Measurements from ENCODE around the gene ZBTB37. TPM values are rescaled to one million over a fixed set of nuclear protein-coding genes. Genes with fewer than 3 reads are reported as not detected.

The ZBTB37 gene
- total and polyA plus RNA-seq, 2 of the 4 experiments (the other 2 are of a cell fraction), result 1.0 to 13.1 TPM

DNA sequence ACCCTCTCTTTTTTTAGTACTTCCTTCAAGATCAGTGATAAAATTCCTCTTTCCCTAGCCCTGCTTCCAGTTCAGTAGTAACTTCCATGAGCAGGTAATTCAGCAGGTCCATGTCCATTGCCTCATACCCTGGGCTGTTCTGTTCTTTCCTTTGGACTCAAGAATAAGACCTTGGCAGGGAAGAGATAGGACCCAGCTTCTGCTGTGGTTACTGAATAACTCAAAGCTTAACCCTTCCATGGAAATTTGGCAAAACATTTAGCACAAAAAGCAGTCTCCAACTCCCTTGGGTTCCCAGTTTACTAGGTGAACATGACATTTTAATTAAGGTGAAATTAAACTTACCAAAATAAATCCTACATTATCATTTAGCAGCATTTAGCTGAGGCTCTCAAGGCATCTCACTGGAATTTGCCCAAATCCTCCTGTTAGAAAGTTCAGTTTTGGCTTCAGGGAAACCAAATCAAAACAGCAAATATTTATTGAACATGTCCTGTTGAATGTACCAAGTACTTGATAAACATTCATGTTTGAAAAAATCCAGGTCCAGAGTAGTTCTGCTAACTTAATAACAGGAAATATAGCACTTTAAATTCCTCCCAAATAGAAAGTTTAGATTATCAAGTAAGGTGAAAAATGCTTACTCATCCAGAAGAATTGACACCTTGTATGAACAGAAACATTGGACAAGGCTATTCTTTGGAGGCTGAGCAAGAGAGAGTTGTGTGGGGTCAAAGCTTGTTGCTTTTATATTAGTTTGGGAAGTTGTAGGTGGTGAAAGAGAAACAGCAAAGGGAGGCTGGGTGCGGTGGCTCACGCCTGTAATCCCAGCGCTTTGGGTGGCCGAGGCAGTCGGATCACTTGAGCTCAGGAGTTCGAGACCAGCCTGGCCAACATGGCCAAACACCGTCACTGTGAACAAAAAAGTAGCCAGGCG lies 57.4 kb downstream of the ZBTB37 start:
- Histone ChIP-seq H3K23ac (ENCODE audit: low read depth, low read length) (no peak overlapping the region), H2AK5ac (ENCODE audit: low read depth, low read length) (no peak overlapping the region), H3K79me1 (ENCODE audit: low read depth in 1 of 2, low read length in 2 of 2) (no peaks in the 10 kb centered on the region), H4K20me1 (ENCODE audit: insufficient read depth, low read length) (no peaks in the 10 kb centered on the region), H3K9me3 (ENCODE audit: control insufficient read depth, insufficient read depth, low read length) (no peaks in the 10 kb centered on the region), H2BK5ac (ENCODE audit: low read depth, low read length, poor library complexity, severe bottlenecking) (no peak overlapping the region), H4K91ac (ENCODE audit: insufficient read depth, low read depth, low read length) (no peak overlapping the region), H2BK120ac (ENCODE audit: low read depth, low read length) (no peak overlapping the region), H3K18ac (ENCODE audit: low read depth, low read length) (no peak overlapping the region), H3K4me3 (ENCODE audit: insufficient read depth, low read depth, low read length) (no peak overlapping the region), H3K4me2 (ENCODE audit: low read depth, low read length) (no peak overlapping the region), H3K4ac (ENCODE audit: low read depth, low read length) (no peak overlapping the region), H3K9me1 (ENCODE audit: insufficient read depth, low read length) (0 out of 2 replicates have a peak, but pooled peaks cover 3% of the 10 kb centered on the region), H2AK9ac (replicated peaks; ENCODE audit: low read depth, low read length, poor library complexity) (no peak overlapping the region), H3K4me1 (ENCODE audit: control insufficient read depth, insufficient read depth, low read length) (no peaks in the 10 kb centered on the region), H3K27me3 (ENCODE audit: control insufficient read depth, insufficient read depth, low read length) (peaks cover 1% of the 10 kb centered on the region; the same call in 1 of the 2 replicates), H3K27ac (ENCODE audit: insufficient read depth, low read length) (no peak overlapping the region), H3K9ac (ENCODE audit: low read depth, low read length) (no peak overlapping the region), H2BK20ac (ENCODE audit: low read depth, low read length) (no peak overlapping the region), H3K14ac (replicated peaks; ENCODE audit: low read depth, low read length) (no peak overlapping the region), H2BK15ac (ENCODE audit: low read depth, low read length) (no peak overlapping the region), H2AFZ (replicated peaks; ENCODE audit: low read length, poor library complexity) (no peak overlapping the region), H3K56ac (ENCODE audit: extremely low read depth, insufficient read depth, low read length) (no peak overlapping the region), H4K8ac (ENCODE audit: low read depth in 2 of 2, low read length in 2 of 2) (no peak overlapping the region), H4K5ac (ENCODE audit: low read depth, low read length) (no peak overlapping the region), H3K36me3 (ENCODE audit: control insufficient read depth, insufficient read depth, low read length) (peaks cover 2% of the 10 kb centered on the region; the same call in 1 of the 2 replicates)
- TF ChIP-seq FOS (IDR thresholded peaks at IDR 0.05; ENCODE audit: low read depth, low read length) (no peak), NFE2L2 (IDR thresholded peaks at IDR 0.05; ENCODE audit: low read depth, low read length) (no peak), RCOR1 (IDR thresholded peaks at IDR 0.05; ENCODE audit: insufficient replicate concordance, low read length) (no peak), RAD21 (IDR thresholded peaks at IDR 0.05; ENCODE audit: low read length) (no peak), MAZ (IDR thresholded peaks at IDR 0.05; ENCODE audit: borderline replicate concordance, low read depth, low read length) (no peak), POLR2A (IDR thresholded peaks at IDR 0.05; ENCODE audit: low read depth, low read length) (no peak), MAFK (IDR thresholded peaks at IDR 0.05; ENCODE audit: low read depth, low read length) (no peak), BHLHE40 (IDR thresholded peaks at IDR 0.05; ENCODE audit: low read depth, low read length) (no peak), CEBPB (IDR thresholded peaks at IDR 0.05; ENCODE audit: low read depth, low read length) (no peak), CHD1 (IDR thresholded peaks at IDR 0.05; ENCODE audit: low read depth, low read length) (no peak), SMC3 (IDR thresholded peaks at IDR 0.05; ENCODE audit: low read depth, low read length) (no peak), MXI1 (IDR thresholded peaks at IDR 0.05; ENCODE audit: borderline replicate concordance, low read depth, low read length) (no peak)
- TF ChIP-seq, protein P1, sequence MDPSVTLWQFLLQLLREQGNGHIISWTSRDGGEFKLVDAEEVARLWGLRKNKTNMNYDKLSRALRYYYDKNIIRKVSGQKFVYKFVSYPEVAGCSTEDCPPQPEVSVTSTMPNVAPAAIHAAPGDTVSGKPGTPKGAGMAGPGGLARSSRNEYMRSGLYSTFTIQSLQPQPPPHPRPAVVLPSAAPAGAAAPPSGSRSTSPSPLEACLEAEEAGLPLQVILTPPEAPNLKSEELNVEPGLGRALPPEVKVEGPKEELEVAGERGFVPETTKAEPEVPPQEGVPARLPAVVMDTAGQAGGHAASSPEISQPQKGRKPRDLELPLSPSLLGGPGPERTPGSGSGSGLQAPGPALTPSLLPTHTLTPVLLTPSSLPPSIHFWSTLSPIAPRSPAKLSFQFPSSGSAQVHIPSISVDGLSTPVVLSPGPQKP (IDR thresholded peaks at IDR 0.05; ENCODE audit: borderline replicate concordance, low read depth, low read length), result no peak
- TF ChIP-seq, protein P2, sequence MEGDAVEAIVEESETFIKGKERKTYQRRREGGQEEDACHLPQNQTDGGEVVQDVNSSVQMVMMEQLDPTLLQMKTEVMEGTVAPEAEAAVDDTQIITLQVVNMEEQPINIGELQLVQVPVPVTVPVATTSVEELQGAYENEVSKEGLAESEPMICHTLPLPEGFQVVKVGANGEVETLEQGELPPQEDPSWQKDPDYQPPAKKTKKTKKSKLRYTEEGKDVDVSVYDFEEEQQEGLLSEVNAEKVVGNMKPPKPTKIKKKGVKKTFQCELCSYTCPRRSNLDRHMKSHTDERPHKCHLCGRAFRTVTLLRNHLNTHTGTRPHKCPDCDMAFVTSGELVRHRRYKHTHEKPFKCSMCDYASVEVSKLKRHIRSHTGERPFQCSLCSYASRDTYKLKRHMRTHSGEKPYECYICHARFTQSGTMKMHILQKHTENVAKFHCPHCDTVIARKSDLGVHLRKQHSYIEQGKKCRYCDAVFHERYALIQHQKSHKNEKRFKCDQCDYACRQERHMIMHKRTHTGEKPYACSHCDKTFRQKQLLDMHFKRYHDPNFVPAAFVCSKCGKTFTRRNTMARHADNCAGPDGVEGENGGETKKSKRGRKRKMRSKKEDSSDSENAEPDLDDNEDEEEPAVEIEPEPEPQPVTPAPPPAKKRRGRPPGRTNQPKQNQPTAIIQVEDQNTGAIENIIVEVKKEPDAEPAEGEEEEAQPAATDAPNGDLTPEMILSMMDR (conservative IDR thresholded peaks at IDR 0.05; ENCODE audit: low read depth, low read length), result no peak
- intact Hi-C loops (cut with micrococcal nuclease), result no loop called here
- DNase-seq (no peak), ATAC-seq (ENCODE audit: low read depth) (no peak)
- in situ Hi-C loops (cut with MboI; ENCODE audit: low sequenced_read_pairs), result loop anchor here (25.0 kb wide), 1 partner anchor 1188 kb away; no protein-coding TSS in a partner anchor
- ChIA-PET CTCF (no interaction called here), POLR2A (ENCODE audit: unreplicated experiment) (no interaction called here)
- no TSS peak for BruUV-seq (replicated peaks)
- dilution Hi-C loops (cut with HindIII; ENCODE audit: low sequenced_read_pairs, unreplicated experiment), result no loop called here
- WGBS, 2 experiments (ENCODE audit: extremely low coverage in 2 of 2, insufficient read length in 1 of 2), result 98% methylated on average over 6 of the region's 8 CpGs; no CpG with 5 or more reads in 1 of the 2 experiments

Measured in IMR-90 (cell line).